Psoas muscle (tissue), 8 donors: ENCODE measurements around the gene C19orf73. TPM values are rescaled to one million over a fixed set of nuclear protein-coding genes. Genes with fewer than 3 reads are reported as not detected.
"Not testable (repeated sequence)": the region's sequence is repeated elsewhere in the genome, so short reads cannot be mapped to it uniquely, and the experiment has no call there.

Experiments used
- ATAC-seq, 4 donors: fragments of 200-7000 bp; cut with Tn5 transposase; one replicate each; pipeline ENCODE4 v1.9.1; 2020; ENCODE audit warnings: moderate library complexity in 3 of 4, mild to moderate bottlenecking in 2 of 4
- DNase-seq, 2 donors: peaks; one replicate each; pipeline ENCODE4 v3.0.0-alpha.2; 2020
- H3K27ac ChIP-seq: fragments of 200-600 bp; one replicate; pipeline ENCODE4 v1.8.0; 2022
- H3K27me3 ChIP-seq, 3 donors: fragments of 200-600 bp in 1 of 3; one replicate each; pipeline versions ENCODE4 v1.6.1 to v1.8.0; 2013 to 2022; ENCODE audit warnings: low read length in 2 of 3, mild to moderate bottlenecking in 2 of 3, moderate library complexity in 1 of 3; ENCODE audit not compliant: insufficient read depth in 3 of 3
- H3K36me3 ChIP-seq, 2 donors: fragments of 200-600 bp in 1 of 2; one replicate each; pipeline versions ENCODE4 v1.6.1 to v1.8.0; 2013 to 2022; ENCODE audit warnings: low read depth in 1 of 2, mild to moderate bottlenecking in 1 of 2, moderate library complexity in 1 of 2; ENCODE audit not compliant: insufficient read depth in 1 of 2
- H3K4me1 ChIP-seq: fragments of 200-600 bp; one replicate; pipeline ENCODE4 v1.8.0; 2022
- H3K4me3 ChIP-seq: fragments of 200-600 bp; one replicate; pipeline ENCODE4 v1.8.0; 2022; ENCODE audit warnings: mild to moderate bottlenecking
- H3K9me3 ChIP-seq: fragments of 200-600 bp; one replicate; pipeline ENCODE4 v1.8.0; 2022
- CTCF ChIP-seq: fragments of 200-600 bp; IDR thresholded peaks from one replicate; pipeline ENCODE4 v1.8.0; 2022; ENCODE audit warnings: antibody characterized with exemption
- WGBS, 3 donors: extraction: QIAGEN DNeasy Blood & Tissue Kit; methylation state at CpG; one replicate each; pipeline versions ENCODE4 v1.1.6 to v1.1.7; 2013; 5-methylcytosine and 5-hydroxymethylcytosine counted together
- intact Hi-C, 2 donors: fragments of 100-400 bp; cut with DNase I; formaldehyde crosslinking; loops; one replicate each; pipeline versions ENCODE4 v1.11.0 to v1.14.2; 2022
- polyA plus RNA-seq, 3 donors: library from polyadenylated mRNA; stranded (reverse); fragments of 200-250 nt; gene quantifications; one replicate each; pipeline ENCODE4 v1.2.3, GENCODE V29; 2013
- total RNA-seq, 4 donors: library from RNA; stranded (reverse); fragmentation: NEBNext Ultra II Directional in 2 of 4; extraction: Animal tissue kit (Norgen Biotek cat#: 25700) in 2 of 4; gene quantifications; one replicate each; pipeline versions ENCODE4 v1.2.1 to v1.2.4, GENCODE V29; 2021 to 2023
- donor health status: healthy with polysubstance abuse.
- donor health status: DM: no; HTN: no; CAD: no; lungs with moderate emphysema.
- donor health status: Bipolar disorder and iron deficiency.
- donor health status: healthy.
- donor health status: DM: yes; HTN: yes; CAD: no.
- donor health status: DM: no; HTN: no; CAD: no.
- donor health status: DM: no; HTN: no; CAD: no.
- donor health status: DM: yes; HTN: yes; CAD: no.

C19orf73 gene
- total and polyA plus RNA-seq, 7 donors, result 0.54 to 1.9 (median 1.6) TPM

GRCh38 chr19:49126575-49126974, 7.6 kb upstream of the C19orf73 start:
- Histone ChIP-seq H3K27me3 (no peaks in the 10 kb centered on the region), H3K4me1 (peaks cover 14% of the 10 kb centered on the region), H3K9me3 (no peaks in the 10 kb centered on the region), H3K4me3 (no peak overlapping the region), H3K27ac (no peak overlapping the region), H3K36me3 (no peaks in the 10 kb centered on the region)
- ATAC-seq, result no peak
- no peak for DNase-seq
- intact Hi-C loops, result no loop called here
- TF ChIP-seq CTCF, result no peak
- WGBS, 3 donors, result 75 to 80% (median 77%) methylated on average over 4 of the region's 4 CpGs

- H3K27ac ChIP-seq, result no peak overlapping the region
- H3K36me3 ChIP-seq, result no peaks in the 10 kb centered on the region
- no peak overlapping the region for H3K4me3 ChIP-seq
- DNase-seq, result no peak
- TF ChIP-seq CTCF, result no peak
- intact Hi-C loops, result no loop called here
- 27 to 33% (median 29%) methylated on average over 19 to 23 of the region's 23 CpGs for WGBS, 3 donors
- H3K27me3 ChIP-seq, result no peaks in the 10 kb centered on the region
- H3K9me3 ChIP-seq, result no peaks in the 10 kb centered on the region
- ATAC-seq, result no peak
- peaks cover 11% of the 10 kb centered on the region for H3K4me1 ChIP-seq
Measured at GRCh38 chr19:49125025-49125731, 6.2 kb upstream of the C19orf73 start.

- H3K4me3 ChIP-seq, H3K9me3 ChIP-seq, H3K36me3 ChIP-seq, DNase-seq, intact Hi-C loops, H3K27me3 ChIP-seq, ATAC-seq, H3K27ac ChIP-seq: not testable (repeated sequence)
- peaks cover 11% of the 10 kb centered on the region for H3K4me1 ChIP-seq
- 83 to 90% (median 89%) methylated on average over 11 of the region's 11 CpGs for WGBS, 3 donors
Measured at GRCh38 chr19:49123285-49123684, 4.3 kb upstream of the C19orf73 start.

GRCh38 chr19:49121841-49122240, 2.9 kb upstream of the C19orf73 start:
- H3K36me3 ChIP-seq, H3K9me3 ChIP-seq, intact Hi-C loops, DNase-seq, H3K4me3 ChIP-seq, H3K27me3 ChIP-seq, H3K27ac ChIP-seq, ATAC-seq: not testable (repeated sequence)
- 62 to 70% (median 68%) methylated on average over 10 of the region's 10 CpGs for WGBS, 3 donors
- peaks cover 19% of the 10 kb centered on the region for H3K4me1 ChIP-seq

- Histone ChIP-seq H3K9me3 (no peaks in the 10 kb centered on the region), H3K27ac (no peak overlapping the region), H3K36me3 (no peaks in the 10 kb centered on the region), H3K4me1 (peaks cover 19% of the 10 kb centered on the region), H3K4me3 (no peak overlapping the region), H3K27me3 (no peaks in the 10 kb centered on the region)
- 82 to 89% (median 89%) methylated on average over 2 of the region's 2 CpGs for WGBS, 3 donors
- no peak for TF ChIP-seq CTCF
- ATAC-seq (no peak), DNase-seq (no peak)
- intact Hi-C loops, result no loop called here
Measured at GRCh38 chr19:49120868-49121267, 1.9 kb upstream of the C19orf73 start.

- H3K4me3 ChIP-seq, result peak overlapping the region; percentile 85
- no peaks in the 10 kb centered on the region for H3K27me3 ChIP-seq
- ATAC-seq (no peak), DNase-seq (no peak)
- intact Hi-C loops, result no loop called here
- no peak for TF ChIP-seq CTCF
- no peaks in the 10 kb centered on the region for H3K9me3 ChIP-seq
- WGBS, 3 donors, result 12 to 16% (median 13%) methylated on average over 13 to 16 of the region's 16 CpGs
- peaks cover 20% of the 10 kb centered on the region for H3K4me1 ChIP-seq
- no peaks in the 10 kb centered on the region for H3K36me3 ChIP-seq
- H3K27ac ChIP-seq, result no peak overlapping the region
Measured at GRCh38 chr19:49120325-49120683, 1.4 kb upstream of the C19orf73 start.
